GM12865 (cell line): ENCODE measurements around the gene WDR55.

Experiments
- DNase-seq: peaks from one replicate; pipeline ENCODE4 v3.0.0; 2010; ENCODE audit warnings: low read depth
- H3K4me3 ChIP-seq: 2 replicates; pipeline ENCODE4 v1.5.1; 2011; ENCODE audit warnings: mild to moderate bottlenecking, low read depth, low read length, control low read depth
- CTCF ChIP-seq: IDR thresholded peaks from 2 replicates; pipeline ENCODE4 v1.5.1; 2011; ENCODE audit warnings: low read length, control low read depth, low read depth, inconsistent platforms; ENCODE audit not compliant: insufficient read depth; ENCODE audit errors: missing control alignments

The WDR55 gene

GRCh38 chr5:140677947-140678346 is 13.2 kb downstream of the WDR55 start:
- DNase-seq: peak; percentile 32
- TF ChIP-seq CTCF: no peak
- H3K4me3 ChIP-seq: no peak overlapping the region

DNA sequence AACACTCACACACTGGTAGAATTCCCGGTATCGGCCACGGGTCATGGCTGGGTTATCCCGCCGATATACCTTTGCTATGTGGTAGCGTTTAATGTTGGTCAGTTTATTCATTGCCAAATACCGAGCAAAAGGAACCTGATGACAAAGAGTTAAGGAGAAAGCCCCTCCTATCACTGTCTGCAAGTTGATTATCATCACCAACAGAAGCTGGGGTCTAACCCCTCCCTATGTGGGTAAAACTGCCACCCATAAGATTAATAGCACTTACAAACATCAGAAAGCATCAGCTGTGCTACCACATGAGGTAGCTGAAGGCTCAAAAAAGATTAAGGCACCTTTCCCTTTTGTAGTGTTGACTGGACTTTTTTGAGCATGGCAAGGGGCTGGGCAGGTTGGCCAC is 14.3 kb downstream of the WDR55 start:
- TF ChIP-seq CTCF: no peak
- H3K4me3 ChIP-seq: no peak overlapping the region
- no peak for DNase-seq

GRCh38 chr5:140690376-140690932 is 25.8 kb downstream of the WDR55 start:
- H3K4me3 ChIP-seq: peak overlapping the region; percentile 69
- DNase-seq: no peak
- no peak for TF ChIP-seq CTCF

DNA sequence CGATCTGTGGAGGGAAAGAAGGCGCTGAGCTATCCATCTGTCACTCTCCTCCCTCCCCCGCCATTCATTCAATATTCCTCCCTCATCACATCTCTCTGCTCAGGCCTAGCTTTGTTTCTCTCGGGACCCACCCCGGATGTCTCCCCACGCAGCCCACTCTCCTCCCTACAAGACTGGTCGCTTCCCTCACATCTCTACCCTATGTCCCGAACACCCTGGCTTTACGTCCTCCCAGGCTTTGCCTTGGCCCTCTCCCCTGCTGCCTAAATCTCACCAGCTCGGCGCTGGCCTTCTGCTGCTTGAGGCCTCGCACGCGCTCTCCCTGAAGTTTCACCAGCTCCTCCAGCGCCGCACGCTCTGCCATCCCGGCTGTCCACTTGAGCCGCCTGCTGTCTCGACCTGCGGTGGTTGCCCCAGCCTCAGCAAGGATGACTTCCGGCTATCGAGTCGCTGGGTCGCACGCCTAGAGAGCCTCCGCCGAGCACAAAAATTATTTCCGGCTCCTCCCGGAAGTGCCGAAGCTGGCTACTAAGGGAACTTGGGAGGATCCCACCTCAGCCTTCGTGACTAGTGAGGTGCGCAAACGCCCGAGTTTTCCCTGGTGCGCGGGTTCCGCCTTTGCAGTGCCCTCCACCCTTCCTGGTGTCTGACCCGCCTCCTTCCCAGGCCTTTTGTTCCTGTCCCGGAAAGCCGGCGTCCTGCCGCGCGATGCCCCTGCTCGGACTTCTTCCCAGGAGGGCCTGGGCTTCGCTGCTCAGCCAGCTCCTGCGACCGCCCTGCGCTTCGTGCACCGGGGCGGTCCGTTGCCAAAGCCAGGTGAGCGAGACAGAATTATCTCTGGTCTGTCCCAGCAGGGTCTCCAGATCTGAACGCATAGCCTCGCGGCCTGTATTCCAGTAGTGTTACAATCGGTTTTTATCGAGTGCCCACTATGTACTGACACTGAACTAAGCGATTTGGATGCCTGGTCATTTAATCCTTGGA is 26.5 kb downstream of the WDR55 start, which contains the start of the genes HARS1 and HARS2:
Gene HARS1 (minus strand): TSS at position 430 of the 984 bp plus-strand sequence. CDS start 66 bp downstream, at position 364.
Gene HARS2 (plus strand): TSS at position 515 of the 984 bp plus-strand sequence. CDS start 194 bp downstream, at position 709.
- peak; percentile 95 for DNase-seq
- peak within 1 kb of the TSS; percentile 69 for H3K4me3 ChIP-seq
- TF ChIP-seq CTCF: no peak

DNA sequence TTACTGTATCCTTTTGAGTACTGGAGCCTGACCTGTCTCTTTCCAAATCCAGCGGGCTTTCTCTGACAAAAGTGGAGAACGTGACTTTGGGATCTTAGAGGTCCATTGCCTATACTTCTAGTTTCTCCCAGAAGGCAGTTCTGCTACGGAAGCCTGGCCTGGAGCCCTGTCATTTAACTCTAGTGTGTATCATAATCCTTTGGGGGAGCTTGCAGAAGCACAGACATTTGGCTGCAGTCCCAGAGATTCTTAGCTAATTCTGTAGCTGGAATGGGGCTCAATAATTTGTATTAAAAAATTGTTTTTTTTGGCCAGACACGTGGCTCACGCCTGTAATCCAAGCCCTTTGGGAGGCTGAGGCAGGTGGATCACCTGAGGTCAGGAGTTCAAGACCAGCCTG is 29.6 kb downstream of the WDR55 start:
- no peak overlapping the region for H3K4me3 ChIP-seq
- no peak for TF ChIP-seq CTCF
- no peak for DNase-seq

GRCh38 chr5:140696891-140697492 is 32.3 kb downstream of the WDR55 start:
- DNase-seq: no peak
- TF ChIP-seq CTCF: no peak
- no peak overlapping the region for H3K4me3 ChIP-seq
